GM18909 (cell line): ENCODE measurements around the gene LRRC27.

Source experiments
- ATAC-seq: cut with Tn5 transposase; IDR thresholded peaks from one replicate; pipeline ENCODE4 v1.9.1; 2021; ENCODE audit warnings: mild to moderate bottlenecking; ENCODE audit not compliant: unreplicated experiment, poor library complexity

The LRRC27 gene

DNA sequence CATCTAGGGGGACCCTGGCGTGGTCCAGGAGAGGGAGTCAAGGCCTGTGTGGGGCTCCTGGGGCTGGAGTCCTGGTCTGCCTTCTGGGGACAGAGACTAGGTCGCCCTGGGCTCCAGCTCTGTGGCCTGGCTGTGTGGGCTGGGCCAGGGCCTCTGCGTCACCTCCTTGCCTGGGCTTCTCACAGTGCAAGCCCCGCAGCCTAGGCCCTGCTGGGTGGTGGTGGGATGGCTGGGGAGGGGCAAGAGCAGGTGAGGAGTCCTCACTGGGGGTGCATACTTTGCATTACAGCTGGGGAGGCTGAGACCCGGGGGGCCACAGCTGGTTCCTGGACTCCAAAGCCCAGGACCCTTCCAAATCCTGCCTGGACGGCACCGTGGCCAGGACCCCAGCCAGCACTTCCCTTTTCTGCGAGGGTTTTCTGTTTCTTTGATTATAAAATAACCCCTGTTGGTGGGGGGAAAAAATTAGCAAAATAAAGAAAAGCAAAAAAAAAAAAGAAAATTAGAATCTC is 88.5 kb downstream of the LRRC27 start:
- no peak for ATAC-seq

DNA sequence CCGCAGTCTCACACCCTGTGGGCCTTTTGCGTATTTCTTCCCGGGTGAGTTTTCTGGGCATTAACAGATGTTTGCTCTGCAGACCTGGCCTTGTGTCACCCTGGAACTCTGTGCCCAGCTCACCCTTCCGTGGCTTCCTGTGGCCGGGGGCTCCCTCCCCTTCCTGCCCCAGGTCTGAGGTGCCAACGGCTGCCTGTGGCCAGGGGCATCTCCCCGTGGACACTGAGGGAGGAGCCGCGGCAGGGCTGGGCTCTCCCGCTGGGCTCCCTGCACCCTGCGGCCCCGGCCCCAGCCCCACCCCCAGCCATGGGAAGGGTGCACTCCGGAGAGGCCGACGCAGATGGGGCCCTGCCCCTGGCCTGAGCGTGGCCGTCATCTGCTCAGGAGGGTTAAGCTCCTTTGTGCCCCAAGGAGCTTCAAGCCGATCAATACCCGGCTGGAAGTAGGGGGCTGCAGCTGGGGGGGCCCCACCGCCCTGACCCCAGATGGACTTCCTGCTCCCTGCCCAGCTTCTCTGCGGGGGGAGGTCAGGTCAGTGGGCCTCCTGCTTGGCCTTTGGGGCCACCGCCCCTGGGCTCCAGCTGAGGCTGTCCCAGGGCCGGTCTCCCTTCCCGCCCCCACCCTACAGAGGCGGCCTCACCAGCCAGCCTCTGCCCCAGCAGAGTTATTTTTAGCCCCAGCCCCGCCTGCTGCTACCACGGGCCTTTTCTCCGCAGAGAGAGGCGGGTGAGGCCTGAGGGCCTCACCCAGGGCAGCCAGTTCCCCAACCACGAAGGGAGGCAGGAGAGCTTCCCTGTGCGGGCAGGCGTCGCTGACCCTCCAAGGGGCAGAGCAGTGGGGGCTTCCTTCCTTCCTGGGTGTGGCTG is 89.2 kb downstream of the LRRC27 start:
- peak; percentile 46 for ATAC-seq

DNA sequence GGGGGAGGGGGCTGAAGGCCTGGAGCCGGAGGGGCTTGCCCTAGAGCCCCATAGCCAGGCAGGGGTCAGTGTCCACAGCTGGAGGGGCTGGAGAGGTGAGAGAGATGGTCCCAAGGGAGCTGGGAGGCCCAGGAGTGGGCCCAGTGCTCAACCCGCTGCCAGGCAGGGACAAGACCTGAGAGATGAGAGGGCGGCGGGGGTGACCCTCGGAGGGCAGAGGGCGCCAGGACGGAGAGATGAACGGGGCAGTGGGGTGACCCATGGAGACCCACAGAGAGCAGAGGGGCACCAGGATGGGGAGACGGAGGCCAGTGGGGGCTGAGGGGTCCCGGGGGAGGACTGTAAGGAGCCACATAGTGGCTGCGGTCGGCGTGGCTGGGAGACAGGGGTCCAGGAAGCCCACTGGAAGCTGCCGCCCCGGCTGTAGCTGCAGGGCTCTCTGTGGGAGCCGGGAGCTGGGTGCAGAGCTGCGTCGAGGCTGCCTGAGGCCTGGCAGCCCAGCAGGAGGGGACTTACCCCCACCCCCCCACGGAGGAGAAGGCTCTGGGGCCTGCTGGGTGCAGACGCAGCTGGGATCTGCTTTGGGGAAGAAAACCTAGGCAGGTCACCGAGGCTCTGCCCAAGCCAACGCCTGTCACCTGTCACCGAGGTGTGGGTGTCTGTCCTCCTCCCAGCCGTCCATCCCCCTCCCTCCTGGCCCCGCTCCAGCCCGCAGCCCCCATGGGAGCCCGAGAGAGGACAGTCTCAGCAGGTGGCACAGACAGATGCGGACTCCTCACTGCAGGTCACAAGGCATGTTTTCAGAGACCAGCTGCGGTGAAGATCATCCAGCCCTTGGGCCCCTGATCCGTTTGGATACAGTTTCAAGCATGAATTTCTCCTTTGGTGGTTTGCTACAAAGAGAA is 90.1 kb downstream of the LRRC27 start:
- ATAC-seq = peak; percentile 51

DNA sequence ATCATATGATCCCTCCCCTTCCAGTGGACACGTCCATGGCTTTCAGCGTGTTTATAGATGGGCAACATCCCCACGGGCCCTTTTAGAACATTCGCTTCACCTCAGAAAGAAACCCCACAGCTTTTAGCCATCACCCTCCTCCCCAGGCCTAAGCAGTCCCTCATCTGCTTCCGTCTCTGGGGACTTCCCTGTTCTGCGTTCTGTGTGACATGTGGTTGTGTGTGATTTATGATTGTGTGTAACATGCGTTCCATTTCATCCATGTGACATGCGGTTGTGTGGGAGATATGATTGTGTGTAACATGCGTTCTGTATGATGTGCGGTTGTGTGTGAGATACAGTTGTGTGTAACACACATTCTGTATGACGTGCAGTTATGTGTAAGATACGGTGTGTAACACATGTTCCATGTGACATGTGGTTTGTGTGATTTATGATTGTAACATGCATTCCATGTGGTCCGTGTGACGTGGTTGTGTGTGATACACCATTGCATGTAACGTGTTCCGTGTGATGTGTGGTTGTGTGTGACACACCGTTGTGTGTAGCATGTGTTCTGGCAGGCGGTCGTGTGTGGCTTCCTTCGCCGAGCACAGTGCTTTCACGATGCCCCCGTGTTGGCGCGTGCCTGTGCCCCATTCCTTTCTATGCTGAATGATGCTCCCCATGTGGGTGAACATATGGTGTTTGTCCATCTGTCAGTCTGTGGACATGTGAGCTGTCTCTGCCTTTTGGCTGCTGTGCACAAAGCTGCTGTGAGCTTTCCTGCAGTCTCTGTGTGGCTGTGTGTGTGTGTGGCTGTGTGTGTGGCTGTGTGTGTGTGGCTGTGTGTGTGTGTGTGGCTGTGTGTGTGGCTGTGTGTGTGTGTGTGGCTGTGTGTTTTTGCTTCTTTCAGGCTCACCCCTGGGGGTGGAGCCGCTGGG is 91.2 kb downstream of the LRRC27 start:
- peak; percentile 36 for ATAC-seq

DNA sequence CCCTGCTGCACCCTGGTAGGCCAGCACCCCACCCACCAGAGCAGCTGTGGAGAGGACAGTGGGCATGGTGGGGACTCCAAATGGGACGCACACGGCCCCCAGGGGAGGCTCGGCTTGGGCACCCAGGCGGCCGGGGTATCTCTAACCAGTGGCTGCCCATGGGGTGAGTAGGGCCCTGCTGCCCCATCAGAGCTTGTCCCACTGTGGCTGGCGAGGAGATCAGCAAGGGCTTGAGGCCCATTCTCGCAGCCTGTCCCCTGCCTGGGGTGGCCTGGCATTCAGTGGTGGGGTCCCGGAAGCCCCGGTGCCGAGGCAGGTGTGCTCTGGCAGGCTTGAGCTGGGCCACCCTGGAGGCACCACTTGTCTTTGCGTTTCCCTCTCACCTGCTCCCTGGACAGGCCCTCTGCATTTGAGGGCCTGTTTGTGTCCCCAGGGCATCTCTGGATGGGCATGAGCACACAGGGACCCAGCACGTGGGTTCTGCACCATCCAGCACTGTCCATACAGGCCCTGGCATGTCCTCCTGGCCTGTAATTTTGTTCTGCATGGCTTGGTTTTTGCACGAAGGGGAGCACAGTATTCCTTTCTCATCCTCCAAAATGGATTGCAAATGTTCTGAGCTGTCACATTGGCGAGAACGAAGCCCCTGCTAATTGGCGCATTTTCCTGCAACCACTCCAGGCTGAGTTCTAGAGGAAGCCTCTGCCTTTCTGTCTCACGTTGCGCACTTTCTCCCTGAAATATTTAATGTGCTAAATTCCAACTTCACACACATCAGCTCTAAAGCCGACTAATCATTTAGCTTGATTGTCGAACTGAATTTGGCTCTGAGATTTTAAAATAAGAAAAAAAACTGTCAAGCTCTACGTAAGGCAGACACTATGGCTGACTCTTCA is 92.2 kb downstream of the LRRC27 start:
- ATAC-seq = no peak

DNA sequence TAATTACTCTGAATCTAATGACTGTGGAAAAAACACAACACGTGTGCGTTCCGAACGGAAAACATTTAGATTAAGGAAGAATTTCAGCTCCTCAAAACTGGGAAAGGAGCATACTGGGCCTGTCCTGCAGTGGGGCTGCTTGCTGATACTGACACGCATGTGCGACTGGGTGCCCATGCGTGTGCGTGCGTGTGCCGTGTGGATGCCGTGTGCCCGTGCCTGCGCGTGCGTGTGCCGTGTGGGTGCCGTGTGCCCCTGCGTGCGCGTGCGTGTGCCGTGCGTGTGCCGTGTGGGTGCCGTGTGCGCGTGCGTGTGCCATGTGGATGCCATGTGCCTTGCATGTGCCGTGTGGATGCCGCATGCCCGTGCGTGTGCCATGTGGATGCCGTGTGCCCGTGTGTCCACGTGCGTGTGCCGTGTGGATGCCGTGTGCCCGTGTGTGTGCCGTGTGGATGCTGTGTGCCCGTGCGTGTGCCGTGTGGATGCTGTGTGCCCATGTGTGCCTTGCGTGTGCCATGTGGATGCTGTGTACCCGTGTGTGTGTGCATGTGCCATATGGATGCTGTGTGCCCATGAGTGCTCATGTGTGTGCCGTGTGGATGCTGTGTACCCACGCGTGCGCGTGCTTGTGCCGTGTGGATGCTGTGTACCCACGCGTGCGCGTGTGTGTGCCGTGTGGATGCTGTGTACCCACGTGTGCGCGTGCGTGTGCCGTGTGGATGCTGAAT is 93.2 kb downstream of the LRRC27 start:
- no peak for ATAC-seq

DNA sequence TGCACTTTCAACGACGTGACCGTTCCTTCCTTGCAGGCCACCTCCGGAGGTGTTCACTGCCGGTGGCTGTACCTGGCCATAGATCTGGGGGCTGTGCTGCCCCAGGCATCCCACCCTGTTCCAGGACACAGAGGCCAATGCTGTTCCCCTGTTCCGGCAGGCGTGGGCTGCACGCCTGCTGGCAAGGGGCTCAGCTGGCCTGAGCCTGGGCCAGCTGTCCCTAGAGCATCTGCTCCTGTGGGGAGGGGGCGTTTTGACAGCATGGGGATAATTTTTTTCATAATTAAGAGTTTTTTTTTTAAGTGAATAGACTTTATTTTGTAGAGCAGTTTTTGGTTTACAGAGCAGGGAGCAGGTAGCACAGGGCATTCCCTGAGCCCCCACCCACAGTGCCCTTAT is 93.8 kb downstream of the LRRC27 start:
- ATAC-seq = no peak

DNA sequence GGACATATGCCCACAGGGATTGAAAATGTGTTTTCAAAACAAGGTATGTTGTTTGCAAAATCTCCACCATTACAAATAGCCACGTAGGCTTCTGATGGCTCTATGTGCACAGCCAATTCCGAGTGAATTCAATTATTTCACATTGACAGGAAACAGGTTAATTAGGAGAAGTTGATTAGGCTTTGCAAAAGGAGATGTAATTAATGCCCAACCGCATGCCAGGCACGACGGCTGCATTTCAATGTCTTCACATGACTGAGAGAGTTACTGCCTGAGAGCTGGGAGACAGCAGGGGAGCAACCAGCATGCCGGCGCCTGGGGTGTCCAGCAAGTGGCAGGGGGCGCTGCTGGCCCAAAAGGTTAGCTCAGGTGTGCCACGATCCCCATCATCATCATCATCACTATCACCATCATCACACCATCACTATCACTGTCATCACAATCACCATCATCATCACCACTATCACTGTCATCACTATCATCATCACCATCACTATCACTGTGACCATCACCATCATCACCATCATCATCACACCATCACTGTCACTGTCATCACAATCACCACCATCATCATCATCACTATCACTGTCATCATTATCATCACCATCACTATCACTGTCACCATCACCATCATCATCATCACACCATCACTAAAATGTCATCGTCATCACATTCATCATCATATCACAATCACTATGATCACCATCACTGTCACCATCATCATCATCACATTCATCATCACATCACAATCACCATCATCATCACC is 95.2 kb downstream of the LRRC27 start:
- ATAC-seq = no peak

DNA sequence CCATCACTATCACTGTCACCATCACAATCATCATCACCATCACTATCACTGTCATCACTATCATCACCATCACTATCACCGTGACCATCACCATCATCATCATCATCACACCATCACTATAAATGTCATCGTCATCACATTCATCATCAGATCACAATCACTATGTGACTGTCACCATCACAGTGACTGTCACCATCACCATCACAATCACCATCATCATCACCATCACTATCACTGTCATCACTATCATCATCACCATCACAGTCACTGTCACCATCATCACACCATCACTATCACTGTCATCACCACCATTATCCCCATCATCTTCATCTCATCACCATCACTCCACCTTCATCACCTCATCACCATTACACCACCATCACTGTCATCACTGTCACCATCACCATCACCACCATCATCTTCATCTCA is 96.0 kb downstream of the LRRC27 start:
- no peak for ATAC-seq

DNA sequence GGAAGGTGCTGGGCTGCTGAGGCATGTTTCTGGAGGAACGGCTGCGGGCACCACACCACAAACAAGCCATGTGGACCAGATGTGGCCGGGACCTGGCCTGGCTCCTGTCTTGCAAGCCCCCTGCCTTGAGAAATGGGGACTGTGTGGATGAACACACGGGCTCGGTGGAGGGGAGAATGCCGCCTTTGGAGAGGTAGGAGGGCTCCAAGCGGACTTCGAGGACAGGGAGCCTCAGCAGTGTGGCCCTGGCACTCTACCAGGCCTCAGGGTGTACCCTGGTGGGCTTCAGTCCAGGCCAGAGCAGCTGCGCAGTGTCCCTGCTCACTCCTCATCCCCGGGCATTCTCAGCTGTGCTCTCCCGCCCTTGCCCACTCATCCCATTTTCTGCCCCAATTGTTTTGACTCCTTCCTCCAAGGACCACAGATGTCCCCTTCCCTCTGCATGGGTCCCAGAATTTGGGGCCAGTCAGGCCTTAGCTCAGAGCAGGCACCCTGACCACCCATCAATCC is 96.5 kb downstream of the LRRC27 start:
- ATAC-seq = no peak
